ENCODE results near the gene ADAM22. TPM values are rescaled to one million over a fixed set of nuclear protein-coding genes. Genes with fewer than 3 reads are reported as not detected.
A peak's percentile ranks its signal among the peaks of the same experiment; 100 is the strongest.

ADAM22 gene
- total and polyA plus RNA-seq, 2 of the 4 experiments (the other 2 are of a cell fraction) = 0.03 to 0.18 TPM

DNA sequence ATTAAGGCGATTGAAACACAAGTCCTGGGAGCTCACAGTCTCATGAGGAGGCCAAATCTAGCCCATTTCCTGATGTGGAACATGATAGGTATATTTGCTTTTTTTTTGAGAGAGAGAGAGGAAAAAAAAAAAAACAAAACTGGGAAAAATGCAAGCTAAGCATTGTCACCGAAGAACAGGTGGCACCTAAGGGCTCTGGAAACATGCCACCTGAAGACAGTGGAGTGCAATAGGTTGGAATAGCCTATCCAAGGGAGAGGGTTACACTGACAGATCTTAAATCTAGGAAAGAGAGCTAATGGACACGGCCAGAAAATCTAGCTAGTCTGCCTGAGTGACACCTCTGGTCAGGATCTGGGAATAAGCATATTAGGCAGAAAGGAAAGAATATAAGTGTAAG lies 175.6 kb downstream of the ADAM22 start:
- POLR2A ChIA-PET (ENCODE audit: unreplicated experiment) = interaction anchor here (0.6 kb wide), 1 partner anchor 43 kb away, joined by 3 read pairs; no protein-coding TSS in a partner anchor

More for the DNA sequence above, 175.6 kb downstream of the ADAM22 start:
- Histone ChIP-seq H2BK20ac (ENCODE audit: low read depth, low read length) (no peak overlapping the region), H2BK5ac (ENCODE audit: low read depth, low read length, poor library complexity, severe bottlenecking) (no peak overlapping the region), H3K14ac (replicated peaks; ENCODE audit: low read depth, low read length) (no peak overlapping the region), H2AK9ac (replicated peaks; ENCODE audit: low read depth, low read length, poor library complexity) (no peak overlapping the region), H3K18ac (ENCODE audit: low read depth, low read length) (no peak overlapping the region), H3K4me2 (ENCODE audit: low read depth, low read length) (no peak overlapping the region), H3K4me3 (ENCODE audit: insufficient read depth, low read depth, low read length) (no peak overlapping the region), H3K56ac (ENCODE audit: extremely low read depth, insufficient read depth, low read length) (no peak overlapping the region), H3K9ac (ENCODE audit: low read depth, low read length) (no peak overlapping the region), H3K23ac (ENCODE audit: low read depth, low read length) (no peak overlapping the region), H3K79me1 (ENCODE audit: low read depth in 1 of 2, low read length in 2 of 2) (no peaks in the 10 kb centered on the region), H3K4me1 (ENCODE audit: control insufficient read depth, insufficient read depth, low read length) (no peaks in the 10 kb centered on the region), H2AFZ (replicated peaks; ENCODE audit: low read length, poor library complexity) (no peak overlapping the region), H3K4ac (ENCODE audit: low read depth, low read length) (no peak overlapping the region), H4K5ac (ENCODE audit: low read depth, low read length) (no peak overlapping the region), H2BK120ac (ENCODE audit: low read depth, low read length) (no peak overlapping the region), H2BK15ac (ENCODE audit: low read depth, low read length) (no peak overlapping the region), H3K27ac (ENCODE audit: insufficient read depth, low read length) (no peak overlapping the region), H4K8ac (ENCODE audit: low read depth in 2 of 2, low read length in 2 of 2) (no peak overlapping the region), H3K9me3 (ENCODE audit: control insufficient read depth, insufficient read depth, low read length) (no peaks in the 10 kb centered on the region), H3K27me3 (ENCODE audit: control insufficient read depth, insufficient read depth, low read length) (no peaks in the 10 kb centered on the region), H3K36me3 (ENCODE audit: control insufficient read depth, insufficient read depth, low read length) (no peaks in the 10 kb centered on the region), H3K9me1 (ENCODE audit: insufficient read depth, low read length) (no peaks in the 10 kb centered on the region), H4K20me1 (ENCODE audit: insufficient read depth, low read length) (no peaks in the 10 kb centered on the region), H2AK5ac (ENCODE audit: low read depth, low read length) (no peak overlapping the region), H4K91ac (ENCODE audit: insufficient read depth, low read depth, low read length) (no peak overlapping the region)
- dilution Hi-C loops (cut with HindIII; ENCODE audit: low sequenced_read_pairs, unreplicated experiment) = no loop called here
- peak; percentile 78 for TF ChIP-seq MAFK (IDR thresholded peaks at IDR 0.05; ENCODE audit: low read depth, low read length)
- no peak for TF ChIP-seq BHLHE40 (IDR thresholded peaks at IDR 0.05; ENCODE audit: low read depth, low read length)
- TF ChIP-seq CHD1 (IDR thresholded peaks at IDR 0.05; ENCODE audit: low read depth, low read length) = no peak
- no peak for TF ChIP-seq NFE2L2 (IDR thresholded peaks at IDR 0.05; ENCODE audit: low read depth, low read length)
- TF ChIP-seq RCOR1 (IDR thresholded peaks at IDR 0.05; ENCODE audit: insufficient replicate concordance, low read length) = no peak
- TF ChIP-seq MXI1 (IDR thresholded peaks at IDR 0.05; ENCODE audit: borderline replicate concordance, low read depth, low read length) = no peak
- TF ChIP-seq, protein P1, sequence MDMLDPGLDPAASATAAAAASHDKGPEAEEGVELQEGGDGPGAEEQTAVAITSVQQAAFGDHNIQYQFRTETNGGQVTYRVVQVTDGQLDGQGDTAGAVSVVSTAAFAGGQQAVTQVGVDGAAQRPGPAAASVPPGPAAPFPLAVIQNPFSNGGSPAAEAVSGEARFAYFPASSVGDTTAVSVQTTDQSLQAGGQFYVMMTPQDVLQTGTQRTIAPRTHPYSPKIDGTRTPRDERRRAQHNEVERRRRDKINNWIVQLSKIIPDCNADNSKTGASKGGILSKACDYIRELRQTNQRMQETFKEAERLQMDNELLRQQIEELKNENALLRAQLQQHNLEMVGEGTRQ (IDR thresholded peaks at IDR 0.05; ENCODE audit: low read depth, low read length) = no peak
- in situ Hi-C loops (cut with MboI; ENCODE audit: low sequenced_read_pairs) = loop anchor here (10.0 to 25.0 kb wide), 2 partner anchors 322 to 605 kb away; no protein-coding TSS in a partner anchor
- DNase-seq = no peak
- CTCF ChIA-PET = interaction anchor here (0.6 kb wide), 1 partner anchor 471 kb away, joined by 3 read pairs; no protein-coding TSS in a partner anchor
- no peak for ATAC-seq (ENCODE audit: low read depth)
- WGBS, 2 experiments (ENCODE audit: extremely low coverage in 2 of 2, insufficient read length in 1 of 2) = 33% methylated on average over 1 of the region's 3 CpGs; no CpG with 5 or more reads in 1 of the 2 experiments
- intact Hi-C loops (cut with micrococcal nuclease) = loop anchor here (2.0 to 5.0 kb wide), 3 partner anchors 221 to 797 kb away; no protein-coding TSS in a partner anchor
- BruUV-seq (replicated peaks) = no TSS peak

All from IMR-90 (cell line).